Subcutaneous abdominal adipose tissue (tissue), 5 donors: Measurements from ENCODE around the gene ZNF367.

Experiments used
- H3K27ac ChIP-seq: one replicate; pipeline ENCODE4 v1.7.0; 2013; ENCODE audit warnings: low read depth, mild to moderate bottlenecking, inconsistent platforms, low read length, moderate library complexity
- H3K27me3 ChIP-seq, 5 donors: one replicate each; pipeline ENCODE4 v1.7.0; 2013; ENCODE audit warnings: low read length in 5 of 5, inconsistent platforms in 1 of 5; ENCODE audit not compliant: control insufficient read depth in 5 of 5, insufficient read depth in 4 of 5
- H3K36me3 ChIP-seq, 5 donors: one replicate each; pipeline ENCODE4 v1.7.0; 2013; ENCODE audit warnings: low read length in 5 of 5; ENCODE audit not compliant: control insufficient read depth in 5 of 5, insufficient read depth in 5 of 5
- H3K4me1 ChIP-seq, 5 donors: one replicate each; pipeline ENCODE4 v1.7.0; 2013; ENCODE audit warnings: low read length in 5 of 5, mild to moderate bottlenecking in 3 of 5, moderate library complexity in 1 of 5; ENCODE audit not compliant: control insufficient read depth in 5 of 5, insufficient read depth in 5 of 5
- H3K4me3 ChIP-seq, 5 donors: one replicate each; pipeline ENCODE4 v1.7.0; 2013; ENCODE audit warnings: low read length in 5 of 5, low read depth in 1 of 5
- H3K9ac ChIP-seq, 5 donors: one replicate each; pipeline ENCODE4 v1.7.0; 2013; ENCODE audit warnings: low read length in 5 of 5, mild to moderate bottlenecking in 4 of 5, moderate library complexity in 3 of 5
- H3K9me3 ChIP-seq, 5 donors: one replicate each; pipeline ENCODE4 v1.7.0; 2013; ENCODE audit warnings: low read length in 5 of 5; ENCODE audit not compliant: control insufficient read depth in 5 of 5
- donor health status: healthy.
- donor health status: healthy.
- donor health status: healthy.
- donor health status: healthy.
- donor health status: healthy.

The ZNF367 gene

DNA sequence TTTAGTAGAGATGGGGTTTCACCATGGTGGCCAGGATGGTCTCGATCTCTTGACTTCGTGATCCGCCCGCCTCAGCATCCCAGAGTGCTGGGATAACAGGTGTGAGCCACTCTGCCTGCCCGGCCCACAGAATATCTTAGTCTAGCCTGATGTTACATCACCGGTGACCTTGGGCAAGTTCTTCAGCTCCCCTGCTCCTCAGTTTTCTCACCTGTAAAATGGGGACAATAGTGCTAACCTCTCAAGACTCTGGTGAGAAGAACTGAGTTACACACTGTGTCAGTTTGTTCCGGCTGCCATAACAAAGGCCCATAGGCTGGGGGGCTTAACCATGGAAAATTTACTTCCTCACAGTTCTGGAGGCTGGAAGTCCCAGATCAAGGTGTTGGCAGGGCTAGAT is 19.3 kb upstream of the ZNF367 start:
- peaks cover 0 to 6% (median 0%) of the 10 kb centered on the region in 5 donors for H3K9me3 ChIP-seq
- no peaks in the 10 kb centered on the region for H3K36me3 ChIP-seq
- H3K9ac ChIP-seq = no peak overlapping the region
- H3K4me3 ChIP-seq = no peak overlapping the region
- no peaks in the 10 kb centered on the region for H3K27me3 ChIP-seq
- H3K27ac ChIP-seq = no peak overlapping the region
- H3K4me1 ChIP-seq = no peaks in the 10 kb centered on the region

- Histone ChIP-seq H3K4me3 (no peak overlapping the region), H3K9ac (no peak overlapping the region), H3K36me3 (no peaks in the 10 kb centered on the region), H3K9me3 (peaks cover 0 to 6% (median 0%) of the 10 kb centered on the region in 5 donors), H3K27me3 (no peaks in the 10 kb centered on the region), H3K27ac (no peak overlapping the region), H3K4me1 (no peaks in the 10 kb centered on the region)
These were observed 18.4 kb upstream of the ZNF367 start for GRCh38 chr9:96436456-96437126.

DNA sequence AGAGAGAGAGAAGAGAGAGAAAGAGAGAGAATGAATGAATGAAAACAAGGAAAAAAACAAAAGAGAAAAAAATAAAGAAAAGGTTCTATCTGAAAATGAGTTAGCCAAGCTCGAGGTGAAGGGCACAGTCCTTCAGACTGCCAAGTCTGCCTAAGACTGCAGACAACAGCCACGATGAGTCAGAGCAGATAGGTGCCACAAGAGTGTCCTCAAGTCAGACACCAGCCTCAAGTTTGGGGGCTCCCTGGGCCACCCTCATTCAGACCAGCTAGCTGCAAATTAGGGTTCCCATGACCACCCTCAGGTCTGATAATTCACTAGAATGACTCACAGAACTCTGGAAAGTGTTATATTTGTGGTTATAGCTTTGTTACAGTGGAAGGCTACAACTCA is 17.9 kb upstream of the ZNF367 start:
- no peak overlapping the region for H3K9ac ChIP-seq
- H3K9me3 ChIP-seq = peaks cover 0 to 6% (median 0%) of the 10 kb centered on the region in 5 donors
- H3K27me3 ChIP-seq = no peaks in the 10 kb centered on the region
- H3K36me3 ChIP-seq = no peaks in the 10 kb centered on the region
- no peaks in the 10 kb centered on the region for H3K4me1 ChIP-seq
- H3K27ac ChIP-seq = no peak overlapping the region
- no peak overlapping the region for H3K4me3 ChIP-seq

GRCh38 chr9:96435345-96435744 is 17.2 kb upstream of the ZNF367 start:
- Histone ChIP-seq H3K36me3 (no peaks in the 10 kb centered on the region), H3K27ac (no peak overlapping the region), H3K27me3 (no peaks in the 10 kb centered on the region), H3K4me3 (no peak overlapping the region), H3K9ac (no peak overlapping the region), H3K4me1 (no peaks in the 10 kb centered on the region), H3K9me3 (peaks cover 0 to 6% (median 0%) of the 10 kb centered on the region in 5 donors)

DNA sequence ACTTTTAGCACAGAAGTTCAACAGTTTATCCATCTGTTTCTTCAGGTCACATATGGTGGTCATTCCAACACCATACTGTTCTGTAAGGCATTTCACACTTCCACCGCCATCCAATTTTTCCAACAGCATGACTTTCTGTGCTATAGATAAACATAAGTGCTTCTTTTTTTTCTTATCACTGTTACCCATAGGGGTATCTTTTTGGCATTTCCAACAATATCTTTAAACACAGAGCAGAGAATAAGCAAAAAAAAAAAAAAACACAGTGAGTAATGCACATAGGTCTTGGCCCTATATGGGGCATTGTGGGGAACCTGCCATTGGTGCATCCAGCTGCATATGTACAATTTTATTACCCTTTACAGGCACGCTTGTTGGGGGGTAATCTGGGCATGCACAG is 12.2 kb upstream of the ZNF367 start:
- H3K9me3 ChIP-seq = peaks cover 0 to 4% (median 0%) of the 10 kb centered on the region in 5 donors
- no peak overlapping the region for H3K4me3 ChIP-seq
- no peak overlapping the region for H3K9ac ChIP-seq
- H3K4me1 ChIP-seq = peaks cover 0 to 4% (median 2%) of the 10 kb centered on the region in 5 donors
- no peaks in the 10 kb centered on the region for H3K27me3 ChIP-seq
- no peak overlapping the region for H3K27ac ChIP-seq
- no peaks in the 10 kb centered on the region for H3K36me3 ChIP-seq

DNA sequence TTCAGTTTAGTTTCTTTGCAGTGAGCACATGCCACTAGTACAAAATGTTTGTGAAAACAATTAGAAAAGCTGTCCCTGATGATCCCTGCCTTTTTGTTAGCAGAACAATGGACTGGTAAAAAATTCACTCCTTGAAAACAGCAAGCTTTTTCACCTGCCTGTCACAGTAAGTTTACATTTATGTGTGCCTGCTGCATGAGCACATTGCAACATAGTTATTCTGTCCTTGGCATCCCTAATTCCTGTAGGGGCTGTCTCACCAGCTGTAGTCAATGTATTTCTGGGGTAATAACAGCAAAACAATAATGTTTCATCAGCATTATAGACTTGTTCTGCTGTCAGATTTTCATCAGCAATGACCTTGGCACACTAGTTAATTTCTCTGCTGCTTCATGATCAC is 11.6 kb upstream of the ZNF367 start:
- Histone ChIP-seq H3K36me3 (no peaks in the 10 kb centered on the region), H3K27me3 (no peaks in the 10 kb centered on the region), H3K27ac (no peak overlapping the region), H3K4me3 (no peak overlapping the region), H3K4me1 (peaks cover 0 to 5% (median 4%) of the 10 kb centered on the region in 5 donors), H3K9me3 (no peaks in the 10 kb centered on the region), H3K9ac (no peak overlapping the region)

GRCh38 chr9:96425500-96426169 is 7.5 kb upstream of the ZNF367 start:
- Histone ChIP-seq H3K27me3 (no peaks in the 10 kb centered on the region), H3K9me3 (no peaks in the 10 kb centered on the region), H3K9ac (no peak overlapping the region), H3K36me3 (no peaks in the 10 kb centered on the region), H3K27ac (no peak overlapping the region), H3K4me1 (peaks cover 4 to 12% (median 9%) of the 10 kb centered on the region in 5 donors), H3K4me3 (no peak overlapping the region)

DNA sequence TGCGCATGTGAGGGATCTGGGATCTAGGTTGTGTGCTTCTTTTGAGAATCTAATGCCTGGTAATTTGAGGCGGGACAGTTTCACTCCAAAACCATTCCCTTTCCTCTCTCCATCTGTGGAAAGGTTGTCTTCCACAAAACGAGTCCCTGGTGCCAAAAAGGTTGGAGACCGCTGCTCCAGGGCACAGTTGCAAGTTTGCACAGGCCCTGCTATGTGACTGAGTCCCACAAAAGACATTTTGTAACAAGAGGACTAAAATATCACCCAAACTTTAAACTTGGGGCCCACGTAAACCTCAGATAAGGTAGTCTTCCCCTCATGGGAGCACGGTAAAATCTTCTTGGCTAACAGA is 5.8 kb upstream of the ZNF367 start:
- H3K27me3 ChIP-seq = no peaks in the 10 kb centered on the region
- peaks cover 8 to 28% (median 22%) of the 10 kb centered on the region in 5 donors for H3K4me1 ChIP-seq
- H3K9me3 ChIP-seq = no peaks in the 10 kb centered on the region
- H3K9ac ChIP-seq = no peak overlapping the region
- H3K4me3 ChIP-seq = no peak overlapping the region
- H3K27ac ChIP-seq = no peak overlapping the region
- no peaks in the 10 kb centered on the region for H3K36me3 ChIP-seq

- H3K27ac ChIP-seq = no peak overlapping the region
- H3K36me3 ChIP-seq = no peaks in the 10 kb centered on the region
- no peaks in the 10 kb centered on the region for H3K27me3 ChIP-seq
- H3K9me3 ChIP-seq = no peaks in the 10 kb centered on the region
- no peak overlapping the region for H3K9ac ChIP-seq
- H3K4me3 ChIP-seq = no peak overlapping the region
- H3K4me1 ChIP-seq = peaks cover 8 to 29% (median 22%) of the 10 kb centered on the region in 5 donors
These were observed 5.3 kb upstream of the ZNF367 start for GRCh38 chr9:96423322-96423984.
